Measurements from ENCODE around the gene HTT.

The HTT gene

GRCh38 chr4:3239998-3240920, 165.8 kb downstream of the HTT start:
- DNase-seq = no peak

- no peak for DNase-seq
Measured at GRCh38 chr4:3240936-3241522, 166.5 kb downstream of the HTT start.

- DNase-seq = no peak
Measured at GRCh38 chr4:3241898-3242524, 167.5 kb downstream of the HTT start.

GRCh38 chr4:3243136-3243780, 168.8 kb downstream of the HTT start:
- no peak for DNase-seq

- no peak for DNase-seq
Measured at GRCh38 chr4:3244002-3244401, 169.5 kb downstream of the HTT start.

GRCh38 chr4:3244747-3245146, 170.3 kb downstream of the HTT start:
- no peak for DNase-seq

GRCh38 chr4:3245676-3246075, 171.2 kb downstream of the HTT start:
- DNase-seq = no peak

- no peak for DNase-seq
Measured at GRCh38 chr4:3246458-3247398, 172.2 kb downstream of the HTT start.

- no peak for DNase-seq
Measured at GRCh38 chr4:3247399-3248177, 173.1 kb downstream of the HTT start.

GRCh38 chr4:3248178-3248480, 173.6 kb downstream of the HTT start:
- DNase-seq = no peak

GRCh38 chr4:3248811-3249661, 174.6 kb downstream of the HTT start, which contains the start of gene MSANTD1:
TSS of gene MSANTD1 (plus strand) at chr4:3249159. CDS start at chr4:3249223, 64 bp downstream.
- DNase-seq = no peak

- no peak for DNase-seq
Measured at GRCh38 chr4:3249711-3250437, 175.4 kb downstream of the HTT start.

GRCh38 chr4:3250438-3250955, 176.0 kb downstream of the HTT start:
- DNase-seq = peak; percentile 57

- peak; percentile 61 for DNase-seq
Measured at GRCh38 chr4:3250956-3251690, 176.6 kb downstream of the HTT start.

- no peak for DNase-seq
Measured at GRCh38 chr4:3251691-3252479, 177.4 kb downstream of the HTT start.

GRCh38 chr4:3252480-3252828, 178.0 kb downstream of the HTT start:
- no peak for DNase-seq

- no peak for DNase-seq
Measured at GRCh38 chr4:3252831-3253641, 178.6 kb downstream of the HTT start.

All from DMS79 (cell line).